DOHH2 (cell line): ENCODE measurements around the gene PICALM.

Experiments
- H3F3A ChIP-seq: fragments of 200-600 bp; sonication (generic), shearing (Covaris generic); 2 replicates; pipeline ENCODE4 v1.6.0; 2016; ENCODE audit warnings: antibody characterized with exemption, mild to moderate bottlenecking; ENCODE audit not compliant: control insufficient read depth, insufficient read depth
- H3K27ac ChIP-seq: fragments of 200-600 bp; sonication (generic); 2 replicates; pipeline ENCODE4 v1.5.1; 2014; ENCODE audit warnings: low read depth, mild to moderate bottlenecking, low read length, moderate library complexity
- H3K27me3 ChIP-seq: fragments of 200-600 bp; sonication (generic); 2 replicates; pipeline ENCODE4 v1.6.1; 2014; ENCODE audit warnings: mild to moderate bottlenecking, low read length, mixed read lengths; ENCODE audit not compliant: control insufficient read depth
- H3K36me3 ChIP-seq: fragments of 200-600 bp; sonication (generic); 2 replicates; pipeline ENCODE4 v1.6.1; 2014; ENCODE audit warnings: mild to moderate bottlenecking, low read length, moderate library complexity, mixed read lengths; ENCODE audit not compliant: control insufficient read depth
- H3K4me1 ChIP-seq: fragments of 200-600 bp; sonication (generic); 2 replicates; pipeline ENCODE4 v1.6.1; 2014; ENCODE audit warnings: mild to moderate bottlenecking, low read length, mixed read lengths; ENCODE audit not compliant: control insufficient read depth
- H3K4me2 ChIP-seq: fragments of 200-600 bp; sonication (generic); 2 replicates; pipeline ENCODE4 v1.6.0; 2014; ENCODE audit warnings: mild to moderate bottlenecking, low read length, moderate library complexity
- H3K4me3 ChIP-seq: fragments of 200-600 bp; sonication (generic); 2 replicates; pipeline ENCODE4 v1.5.1; 2014; ENCODE audit warnings: mild to moderate bottlenecking, low read length, mixed read lengths
- H3K79me2 ChIP-seq: fragments of 200-600 bp; sonication (generic); 2 replicates; pipeline ENCODE4 v1.6.1; 2014; ENCODE audit warnings: mild to moderate bottlenecking, low read length, mixed read lengths; ENCODE audit not compliant: control insufficient read depth
- H3K9me2 ChIP-seq: fragments of 200-600 bp; sonication (generic); replicated peaks from 2 replicates; pipeline ENCODE4 v1.6.1; 2014; ENCODE audit warnings: mild to moderate bottlenecking, low read length, mixed read lengths; ENCODE audit not compliant: control insufficient read depth
- H3K9me3 ChIP-seq: fragments of 200-600 bp; sonication (generic); 2 replicates; pipeline ENCODE4 v1.6.1; 2014; ENCODE audit warnings: antibody characterized with exemption, low read length, mixed read lengths; ENCODE audit not compliant: control insufficient read depth, insufficient read depth
- H4K20me1 ChIP-seq: fragments of 200-600 bp; sonication (generic); 2 replicates; pipeline ENCODE4 v1.6.0; 2014; ENCODE audit warnings: low read depth, mild to moderate bottlenecking, antibody characterized with exemption, low read length, moderate library complexity; ENCODE audit not compliant: control insufficient read depth, insufficient read depth
- EZH2phosphoT487 ChIP-seq: fragments of 200-600 bp; sonication (generic); IDR thresholded peaks from 2 replicates; pipeline ENCODE4 v1.6.1; 2017; ENCODE audit warnings: borderline replicate concordance, mild to moderate bottlenecking, antibody characterized with exemption, low read length, moderate library complexity, mixed read lengths
- TF ChIP-seq, protein P1 (sequence below): fragments of 200-600 bp; sonication (generic); IDR thresholded peaks from one replicate; pipeline ENCODE4 v1.5.1; 2014; ENCODE audit warnings: antibody characterized with exemption, mild to moderate bottlenecking, low read depth, low read length; ENCODE audit not compliant: poor library complexity, severe bottlenecking

Gene PICALM

DNA sequence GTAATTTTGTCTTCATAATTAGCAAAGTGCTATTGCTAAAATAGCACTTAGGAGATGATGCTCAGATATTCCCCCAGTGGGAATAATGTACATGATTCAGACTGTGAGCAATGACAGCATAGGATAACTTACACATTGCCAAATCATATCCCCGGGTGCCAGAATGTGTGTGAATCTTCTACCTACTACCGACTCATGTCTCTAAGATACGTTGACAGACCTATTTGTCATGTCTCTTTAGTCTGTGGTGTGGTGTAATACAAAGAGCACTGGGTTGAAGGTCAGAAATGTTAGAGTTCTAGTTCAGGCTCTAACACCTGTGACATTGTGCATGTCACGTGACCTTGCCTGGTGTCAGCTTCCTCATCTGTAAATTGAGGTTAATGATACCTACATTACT is 31.0 kb upstream of the PICALM start:
- no peaks in the 10 kb centered on the region for H3K9me2 ChIP-seq
- H3K79me2 ChIP-seq: no peaks in the 10 kb centered on the region
- no peak overlapping the region for H3K27ac ChIP-seq
- H4K20me1 ChIP-seq: no peaks in the 10 kb centered on the region
- H3K9me3 ChIP-seq: no peaks in the 10 kb centered on the region; the same call in 1 of the 2 replicates
- H3K4me1 ChIP-seq: 0 out of 2 replicates have a peak, but pooled peaks cover 3% of the 10 kb centered on the region
- no peak overlapping the region for H3K4me3 ChIP-seq
- TF ChIP-seq, protein P1, sequence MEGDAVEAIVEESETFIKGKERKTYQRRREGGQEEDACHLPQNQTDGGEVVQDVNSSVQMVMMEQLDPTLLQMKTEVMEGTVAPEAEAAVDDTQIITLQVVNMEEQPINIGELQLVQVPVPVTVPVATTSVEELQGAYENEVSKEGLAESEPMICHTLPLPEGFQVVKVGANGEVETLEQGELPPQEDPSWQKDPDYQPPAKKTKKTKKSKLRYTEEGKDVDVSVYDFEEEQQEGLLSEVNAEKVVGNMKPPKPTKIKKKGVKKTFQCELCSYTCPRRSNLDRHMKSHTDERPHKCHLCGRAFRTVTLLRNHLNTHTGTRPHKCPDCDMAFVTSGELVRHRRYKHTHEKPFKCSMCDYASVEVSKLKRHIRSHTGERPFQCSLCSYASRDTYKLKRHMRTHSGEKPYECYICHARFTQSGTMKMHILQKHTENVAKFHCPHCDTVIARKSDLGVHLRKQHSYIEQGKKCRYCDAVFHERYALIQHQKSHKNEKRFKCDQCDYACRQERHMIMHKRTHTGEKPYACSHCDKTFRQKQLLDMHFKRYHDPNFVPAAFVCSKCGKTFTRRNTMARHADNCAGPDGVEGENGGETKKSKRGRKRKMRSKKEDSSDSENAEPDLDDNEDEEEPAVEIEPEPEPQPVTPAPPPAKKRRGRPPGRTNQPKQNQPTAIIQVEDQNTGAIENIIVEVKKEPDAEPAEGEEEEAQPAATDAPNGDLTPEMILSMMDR: no peak
- TF ChIP-seq EZH2phosphoT487: no peak
- no peaks in the 10 kb centered on the region for H3K36me3 ChIP-seq
- H3K27me3 ChIP-seq: no peaks in the 10 kb centered on the region
- no peaks in the 10 kb centered on the region for H3F3A ChIP-seq
- no peak overlapping the region for H3K4me2 ChIP-seq

DNA sequence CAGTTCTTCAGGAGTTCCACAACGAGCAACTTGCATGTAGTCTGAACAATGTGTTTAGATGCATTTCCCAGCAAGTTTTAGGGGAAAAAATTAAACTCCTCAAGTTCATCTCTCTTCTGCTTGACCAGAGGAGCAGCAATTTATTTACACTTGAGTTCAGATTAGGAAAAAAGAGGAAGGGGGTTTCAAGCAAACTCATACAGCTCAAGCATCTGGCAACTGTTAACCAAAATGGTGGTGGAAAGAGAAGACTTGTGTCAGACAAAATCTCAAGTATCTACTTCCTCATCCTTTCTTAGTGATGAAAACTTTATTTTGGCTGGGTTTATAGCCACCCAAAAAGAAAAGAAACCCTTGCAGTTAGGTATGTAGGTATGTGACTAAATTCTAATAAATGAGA is 29.1 kb upstream of the PICALM start:
- Histone ChIP-seq H3K27ac (no peak overlapping the region), H3K4me2 (no peak overlapping the region), H3K9me2 (no peaks in the 10 kb centered on the region), H3K4me3 (no peak overlapping the region), H4K20me1 (no peaks in the 10 kb centered on the region), H3K27me3 (no peaks in the 10 kb centered on the region), H3K36me3 (no peaks in the 10 kb centered on the region), H3K4me1 (0 out of 2 replicates have a peak, but pooled peaks cover 3% of the 10 kb centered on the region), H3K79me2 (no peaks in the 10 kb centered on the region), H3F3A (no peaks in the 10 kb centered on the region), H3K9me3 (no peaks in the 10 kb centered on the region; the same call in 1 of the 2 replicates)
- no peak for TF ChIP-seq EZH2phosphoT487
- TF ChIP-seq, protein P1: no peak

DNA sequence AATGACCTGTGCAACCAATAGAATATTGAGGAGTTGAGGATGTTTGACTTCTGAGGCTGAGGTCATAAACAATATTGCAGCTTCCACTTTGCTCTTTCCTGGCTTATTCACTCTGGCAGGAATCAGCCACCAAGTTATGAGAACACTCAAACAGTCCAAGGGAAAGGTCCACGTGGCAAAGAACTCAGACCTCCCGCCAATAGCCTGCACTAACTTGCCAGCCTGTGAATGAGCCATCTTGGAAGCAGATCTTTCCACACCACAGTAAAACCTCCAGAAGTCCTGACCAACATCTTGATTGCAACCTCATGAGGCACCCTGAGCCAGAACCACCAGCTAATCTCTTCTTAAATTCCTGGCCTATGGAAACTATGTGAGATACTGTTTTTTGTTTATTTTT is 22.7 kb upstream of the PICALM start:
- Histone ChIP-seq H3F3A (no peaks in the 10 kb centered on the region), H3K27me3 (no peaks in the 10 kb centered on the region), H3K27ac (no peak overlapping the region), H3K4me1 (no peaks in the 10 kb centered on the region), H3K4me2 (no peak overlapping the region), H3K9me3 (no peaks in the 10 kb centered on the region), H3K79me2 (no peaks in the 10 kb centered on the region), H4K20me1 (no peaks in the 10 kb centered on the region), H3K4me3 (no peak overlapping the region), H3K36me3 (no peaks in the 10 kb centered on the region), H3K9me2 (no peaks in the 10 kb centered on the region)
- TF ChIP-seq, protein P1: no peak
- no peak for TF ChIP-seq EZH2phosphoT487

DNA sequence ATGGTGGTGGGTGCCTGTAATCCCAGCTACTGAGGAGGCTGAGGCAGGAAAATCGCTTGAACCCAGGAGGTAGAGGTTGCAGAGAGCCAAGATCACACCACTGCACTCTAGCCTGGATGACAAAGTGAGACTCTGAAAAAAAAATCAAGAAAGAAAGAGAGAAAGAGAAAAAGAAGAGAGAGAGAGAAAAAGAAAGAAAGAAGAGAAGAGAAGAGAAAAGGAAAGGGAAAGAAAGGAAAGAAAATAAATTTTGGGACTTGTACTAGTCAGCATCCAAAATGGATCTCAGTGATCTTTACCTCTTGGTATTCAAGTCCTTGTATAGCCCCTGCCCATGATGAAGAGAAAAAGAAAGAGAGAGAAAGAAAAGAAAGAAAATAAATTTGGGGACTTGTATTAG is 22.2 kb upstream of the PICALM start:
- Histone ChIP-seq H3K79me2 (no peaks in the 10 kb centered on the region), H3F3A (no peaks in the 10 kb centered on the region), H3K4me3 (no peak overlapping the region), H3K4me1 (no peaks in the 10 kb centered on the region), H3K27me3 (no peaks in the 10 kb centered on the region), H3K4me2 (no peak overlapping the region), H3K9me3 (no peaks in the 10 kb centered on the region), H4K20me1 (no peaks in the 10 kb centered on the region), H3K36me3 (no peaks in the 10 kb centered on the region), H3K9me2 (no peaks in the 10 kb centered on the region), H3K27ac (no peak overlapping the region)
- TF ChIP-seq, protein P1: no peak
- TF ChIP-seq EZH2phosphoT487: no peak
